Endodermal cell (in vitro differentiated cells): ENCODE measurements around the gene ATP5PD. TPM values are rescaled to one million over a fixed set of nuclear protein-coding genes. Genes with fewer than 3 reads are reported as not detected.

Experiments
- DNase-seq: peaks from one replicate; pipeline ENCODE4 v3.0.0-alpha.2; 2017
- H3K27ac ChIP-seq: 2 replicates; pipeline ENCODE4 v1.5.1; 2013; ENCODE audit warnings: mild to moderate bottlenecking, low read depth, low read length, moderate library complexity
- H3K27me3 ChIP-seq: 2 replicates; pipeline ENCODE4 v1.6.1; 2013; ENCODE audit warnings: mild to moderate bottlenecking, low read length, moderate library complexity; ENCODE audit not compliant: insufficient read depth, control insufficient read depth, poor library complexity, severe bottlenecking
- H3K36me3 ChIP-seq: 2 replicates; pipeline ENCODE4 v1.7.0; 2013; ENCODE audit warnings: mild to moderate bottlenecking, low read length, moderate library complexity; ENCODE audit not compliant: control insufficient read depth, insufficient read depth
- H3K4me1 ChIP-seq: one replicate; pipeline ENCODE4 v1.7.0; 2013; ENCODE audit warnings: low read length; ENCODE audit not compliant: control insufficient read depth, insufficient read depth
- H3K4me3 ChIP-seq: 2 replicates; pipeline ENCODE4 v1.5.1; 2013; ENCODE audit warnings: mild to moderate bottlenecking, low read length, moderate library complexity
- H3K9ac ChIP-seq: 2 replicates; pipeline ENCODE4 v1.6.1; 2013; ENCODE audit warnings: mild to moderate bottlenecking, low read length, moderate library complexity; ENCODE audit not compliant: poor library complexity, severe bottlenecking; ENCODE audit errors: extremely low read depth
- H3K9me3 ChIP-seq: 2 replicates; pipeline ENCODE4 v1.6.1; 2013; ENCODE audit warnings: mild to moderate bottlenecking, low read length, moderate library complexity; ENCODE audit not compliant: control insufficient read depth
- H3K27ac Mint-ChIP-seq: 2 replicates; pipeline ENCODE4 v1.8.0; 2020; ENCODE audit warnings: mixed read lengths
- H3K27me3 Mint-ChIP-seq: 2 replicates; pipeline ENCODE4 v1.8.0; 2021; ENCODE audit warnings: mild to moderate bottlenecking, mixed read lengths; ENCODE audit not compliant: insufficient read depth
- H3K36me3 Mint-ChIP-seq: 2 replicates; pipeline ENCODE4 v1.8.0; 2020; ENCODE audit warnings: low read depth, mixed read lengths
- H3K4me1 Mint-ChIP-seq: 2 replicates; pipeline ENCODE4 v1.8.0; 2020; ENCODE audit warnings: mixed read lengths
- H3K4me3 Mint-ChIP-seq: 2 replicates; pipeline ENCODE4 v1.8.0; 2020; ENCODE audit warnings: mild to moderate bottlenecking, moderate library complexity, mixed read lengths
- H3K9me3 Mint-ChIP-seq: 2 replicates; pipeline ENCODE4 v1.8.0; 2020; ENCODE audit warnings: mild to moderate bottlenecking, mixed read lengths
- WGBS, 2 experiments: methylation state at CpG; one replicate each; pipeline versions ENCODE4 v1.1.5 to v1.1.7; 2013; ENCODE audit warnings: missing lambda C conversion rate in 2 of 2, mixed read lengths in 1 of 2; ENCODE audit not compliant: insufficient coverage in 1 of 2, insufficient read length in 1 of 2; 5-methylcytosine and 5-hydroxymethylcytosine counted together
- total RNA-seq, 2 donors: library from RNA; stranded (reverse); fragmentation: NEBNext Ultra II Directional in 1 of 2; extraction: Animal tissue kit (Norgen Biotek cat#: 25700) in 1 of 2; gene quantifications; 2 replicates in 1 of 2; 3 replicates in 1 of 2; pipeline ENCODE4 v1.2.1, GENCODE V29; 2021
- TF ChIP-seq, protein P1 (sequence below): fragments of 200-600 bp; sonication (generic); conservative IDR thresholded peaks from 2 replicates; pipeline ENCODE4 v1.5.0; 2021; ENCODE audit warnings: antibody characterized with exemption, mild to moderate bottlenecking

Gene ATP5PD
- total RNA-seq, 2 donors from 2014 or later, result 244 to 295 TPM

GRCh38 chr17:75081611-75082540 lies 35.1 kb upstream of the ATP5PD start:
- TF ChIP-seq, protein P1, sequence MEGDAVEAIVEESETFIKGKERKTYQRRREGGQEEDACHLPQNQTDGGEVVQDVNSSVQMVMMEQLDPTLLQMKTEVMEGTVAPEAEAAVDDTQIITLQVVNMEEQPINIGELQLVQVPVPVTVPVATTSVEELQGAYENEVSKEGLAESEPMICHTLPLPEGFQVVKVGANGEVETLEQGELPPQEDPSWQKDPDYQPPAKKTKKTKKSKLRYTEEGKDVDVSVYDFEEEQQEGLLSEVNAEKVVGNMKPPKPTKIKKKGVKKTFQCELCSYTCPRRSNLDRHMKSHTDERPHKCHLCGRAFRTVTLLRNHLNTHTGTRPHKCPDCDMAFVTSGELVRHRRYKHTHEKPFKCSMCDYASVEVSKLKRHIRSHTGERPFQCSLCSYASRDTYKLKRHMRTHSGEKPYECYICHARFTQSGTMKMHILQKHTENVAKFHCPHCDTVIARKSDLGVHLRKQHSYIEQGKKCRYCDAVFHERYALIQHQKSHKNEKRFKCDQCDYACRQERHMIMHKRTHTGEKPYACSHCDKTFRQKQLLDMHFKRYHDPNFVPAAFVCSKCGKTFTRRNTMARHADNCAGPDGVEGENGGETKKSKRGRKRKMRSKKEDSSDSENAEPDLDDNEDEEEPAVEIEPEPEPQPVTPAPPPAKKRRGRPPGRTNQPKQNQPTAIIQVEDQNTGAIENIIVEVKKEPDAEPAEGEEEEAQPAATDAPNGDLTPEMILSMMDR, result no peak
- Mint-ChIP-seq H3K27ac (no peak overlapping the region), H3K36me3 (no peaks in the 10 kb centered on the region), H3K9me3 (no peaks in the 10 kb centered on the region), H3K4me1 (peaks cover 33% of the 10 kb centered on the region), H3K4me3 (no peak overlapping the region), H3K27me3 (no peaks in the 10 kb centered on the region)
- no peaks in the 10 kb centered on the region for H3K27me3 ChIP-seq
- WGBS, 2 experiments, result 89 to 91% methylated on average over 6 to 13 of the region's 13 CpGs
- H3K9me3 ChIP-seq, result no peaks in the 10 kb centered on the region
- DNase-seq, result peak; percentile 52
- no peak overlapping the region for H3K4me3 ChIP-seq
- no peak overlapping the region for H3K9ac ChIP-seq
- H3K4me1 ChIP-seq, result peaks cover 11% of the 10 kb centered on the region
- no peak overlapping the region for H3K27ac ChIP-seq
- no peaks in the 10 kb centered on the region for H3K36me3 ChIP-seq

- no peaks in the 10 kb centered on the region for H3K27me3 Mint-ChIP-seq
- 88 to 91% methylated on average over 7 to 8 of the region's 8 CpGs for WGBS, 2 experiments
- peaks cover 27% of the 10 kb centered on the region for H3K4me1 Mint-ChIP-seq
- Histone ChIP-seq H3K4me1 (peaks cover 9% of the 10 kb centered on the region), H3K9ac (no peak overlapping the region), H3K9me3 (no peaks in the 10 kb centered on the region), H3K27me3 (no peaks in the 10 kb centered on the region), H3K4me3 (no peak overlapping the region), H3K27ac (no peak overlapping the region), H3K36me3 (no peaks in the 10 kb centered on the region)
- peak overlapping the region; percentile 31 for H3K4me3 Mint-ChIP-seq
- H3K9me3 Mint-ChIP-seq, result no peaks in the 10 kb centered on the region
- no peaks in the 10 kb centered on the region for H3K36me3 Mint-ChIP-seq
- peak overlapping the region; percentile 79 for H3K27ac Mint-ChIP-seq
- TF ChIP-seq, protein P1, result no peak
- DNase-seq, result peak; percentile 73
Observed at GRCh38 chr17:75079023-75079373, 32.2 kb upstream of the ATP5PD start.

DNA sequence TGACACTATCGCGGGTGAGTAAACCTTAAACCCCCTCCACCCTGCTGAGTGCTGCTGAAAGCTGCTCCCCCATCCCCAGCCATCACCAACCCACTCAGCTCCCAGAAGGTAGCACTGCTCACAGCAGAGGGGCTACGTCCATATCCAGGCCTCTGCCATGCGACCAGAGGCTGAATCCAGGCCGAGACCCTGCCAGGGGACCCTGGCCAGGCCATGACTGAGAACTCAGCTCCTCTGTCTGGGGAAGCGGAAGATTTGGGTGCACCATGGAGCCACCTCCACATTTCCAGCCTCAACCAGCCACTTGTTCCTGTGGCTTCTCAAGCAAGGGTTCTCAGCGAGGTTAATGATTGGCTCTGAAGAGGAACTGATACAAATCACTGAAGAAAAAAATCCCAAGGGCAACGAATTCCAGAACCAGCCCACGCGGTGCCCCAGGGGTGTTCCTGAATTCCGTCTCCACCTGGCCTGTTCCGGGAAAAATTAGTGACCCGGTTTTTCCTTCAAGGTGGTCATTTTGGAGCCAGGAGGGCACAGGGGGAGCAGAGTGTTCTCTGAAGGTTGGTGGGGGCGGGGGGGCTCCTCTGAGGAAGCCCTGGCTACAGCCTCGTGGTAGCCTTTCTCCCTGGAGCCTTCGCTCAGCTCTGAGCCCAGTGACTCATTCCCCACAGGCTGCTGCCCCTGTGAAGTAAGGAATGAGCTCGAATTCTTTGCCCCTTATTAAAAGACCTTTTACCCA lies 31.7 kb upstream of the ATP5PD start:
- TF ChIP-seq, protein P1, result no peak
- H3K4me3 Mint-ChIP-seq, result peak overlapping the region; percentile 31
- Histone ChIP-seq H3K27me3 (no peaks in the 10 kb centered on the region), H3K27ac (no peak overlapping the region), H3K9ac (no peak overlapping the region), H3K9me3 (no peaks in the 10 kb centered on the region), H3K4me3 (no peak overlapping the region), H3K36me3 (no peaks in the 10 kb centered on the region), H3K4me1 (peaks cover 9% of the 10 kb centered on the region)
- 69 to 80% methylated on average over 5 to 17 of the region's 17 CpGs for WGBS, 2 experiments
- H3K36me3 Mint-ChIP-seq, result no peaks in the 10 kb centered on the region
- no peaks in the 10 kb centered on the region for H3K9me3 Mint-ChIP-seq
- peak; percentile 72 for DNase-seq
- H3K27ac Mint-ChIP-seq, result peak overlapping the region; percentile 79
- H3K4me1 Mint-ChIP-seq, result peaks cover 23% of the 10 kb centered on the region
- no peaks in the 10 kb centered on the region for H3K27me3 Mint-ChIP-seq
